K562 (cell line): Measurements from ENCODE around the gene CCL2. TPM values are rescaled to one million over a fixed set of nuclear protein-coding genes. Genes with fewer than 3 reads are reported as not detected.
A peak's percentile ranks its signal among the peaks of the same experiment; 100 is the strongest.

Experiments used
- ATAC-seq: fragments of 200-7000 bp; cut with Tn5 transposase; 3 replicates; pipeline ENCODE4 v1.9.1; 2020; ENCODE audit warnings: moderate library complexity
- BruUV-seq: library from RNA; stranded (reverse); fragments of 400-500 nt; replicated peaks from 2 replicates; lab custom pipeline; 2021; lab: Mats Ljungman, UMichigan
- CTCF ChIA-PET: fragments of 300-600 bp; formaldehyde crosslinking; extraction: SDS; loops from one replicate; lab custom pipeline; 2021; ENCODE audit warnings: low intra/inter-chr PET ratio; lab: Yijun Ruan, JAX
- POLR2A ChIA-PET: fragments of 300-600, 350-650 bp; sonication (Branson Sonifier 250); formaldehyde crosslinking; extraction: SDS; loops from one replicate; lab custom pipeline; 2021; ENCODE audit warnings: antibody characterized with exemption, inconsistent platforms; lab: Yijun Ruan, JAX
- DNase-seq, 4 experiments: peaks; one replicate each; pipeline versions ENCODE4 v3.0.0 to v3.0.0-alpha.2; 2011 to 2018; ENCODE audit warnings: low spot score in 3 of 4, mixed read lengths in 3 of 4; ENCODE audit errors: extremely low read depth in 1 of 4
- FAIRE-seq: peaks from 2 replicates; lab custom pipeline; 2011; peaks lifted over from hg19 to GRCh38; lab: Jason Lieb, UNC
- H2AFZ ChIP-seq: 2 replicates; pipeline ENCODE4 v1.6.0; 2011; ENCODE audit warnings: low read depth, low read length, control low read depth, inconsistent platforms
- H3K27ac ChIP-seq: fragments of 200-600 bp; 3 replicates; pipeline ENCODE4 v1.8.0; 2011; ENCODE audit warnings: low read depth, mild to moderate bottlenecking, control low read depth, inconsistent platforms, low read length, moderate library complexity, mixed read lengths; ENCODE audit errors: extremely low read depth
- H3K27me3 ChIP-seq, 2 experiments: fragments of 300-600 bp in 1 of 2; 2 replicates in 1 of 2; 3 replicates in 1 of 2; pipeline versions ENCODE4 v1.6.0 to v1.8.0; 2011; ENCODE audit warnings: inconsistent platforms in 2 of 2, low read length in 2 of 2, mild to moderate bottlenecking in 1 of 2, mixed read lengths in 1 of 2, moderate library complexity in 1 of 2; ENCODE audit not compliant: control insufficient read depth in 2 of 2, insufficient read depth in 2 of 2
- H3K36me3 ChIP-seq: fragments of 300-600 bp; 3 replicates; pipeline ENCODE4 v1.8.0; 2011; ENCODE audit warnings: mild to moderate bottlenecking, low read length, inconsistent platforms; ENCODE audit not compliant: control insufficient read depth, insufficient read depth
- H3K4me1 ChIP-seq, 2 experiments: fragments of 200-600 bp in 1 of 2; replicated peaks in 1 of 2; 2 replicates in 1 of 2; 3 replicates in 1 of 2; pipeline versions ENCODE4 v1.5.1 to v1.8.0; 2011; ENCODE audit warnings: inconsistent platforms in 2 of 2, low read length in 2 of 2, mild to moderate bottlenecking in 1 of 2, mixed read lengths in 1 of 2, moderate library complexity in 1 of 2; ENCODE audit not compliant: control insufficient read depth in 2 of 2, insufficient read depth in 2 of 2
- H3K4me2 ChIP-seq: 2 replicates; pipeline ENCODE4 v1.6.1; 2011; ENCODE audit warnings: low read length, control low read depth, inconsistent platforms, mixed read lengths; ENCODE audit not compliant: insufficient read depth
- H3K4me3 ChIP-seq: fragments of 200-600 bp; sonication (generic), shearing (Covaris generic); 2 replicates; pipeline ENCODE4 v1.5.1; 2016; ENCODE audit warnings: control low read depth, inconsistent platforms
- H3K79me2 ChIP-seq: fragments of 200-600 bp; 3 replicates; pipeline ENCODE4 v1.8.0; 2011; ENCODE audit warnings: low read length, inconsistent platforms; ENCODE audit not compliant: control insufficient read depth, insufficient read depth
- H3K9ac ChIP-seq, 2 experiments: 2 replicates each; pipeline versions ENCODE4 v1.6.0 to v1.6.1; 2011; ENCODE audit warnings: low read depth in 2 of 2, low read length in 2 of 2, control low read depth in 1 of 2, inconsistent platforms in 1 of 2, mild to moderate bottlenecking in 1 of 2, mixed read lengths in 1 of 2; ENCODE audit not compliant: insufficient read depth in 1 of 2
- H3K9me1 ChIP-seq: one replicate; pipeline ENCODE4 v1.6.0; 2011; ENCODE audit warnings: inconsistent platforms, mild to moderate bottlenecking, low read length, moderate library complexity; ENCODE audit not compliant: control insufficient read depth, insufficient read depth
- H3K9me3 ChIP-seq: replicated peaks from 2 replicates; pipeline ENCODE4 v1.5.1; 2011; ENCODE audit warnings: low read depth, low read length, inconsistent platforms; ENCODE audit not compliant: control insufficient read depth, insufficient read depth
- H4K20me1 ChIP-seq: replicated peaks from 2 replicates; pipeline ENCODE4 v1.6.1; 2011; ENCODE audit warnings: low read length, inconsistent platforms, mixed read lengths; ENCODE audit not compliant: control insufficient read depth, insufficient read depth
- SRF ChIP-seq, 2 experiments: fragments of 250-450, 450-650 bp in 1 of 2; sonication (Bioruptor Pico) in 1 of 2; sonication (generic) in 1 of 2; formaldehyde crosslinking; IDR thresholded peaks; 2 replicates each; pipeline versions ENCODE4 v1.5.0 to v1.5.1; 2020 to 2022; ENCODE audit warnings: mild to moderate bottlenecking in 1 of 2, missing genetic modification reagents in 1 of 2
- WGBS: fragments of 100-300 bp; shearing (Covaris generic); methylation state at CpG from one replicate; pipeline ENCODE4 v1.1.6; 2016; ENCODE audit warnings: low coverage, mixed read lengths; ENCODE audit not compliant: insufficient coverage; ENCODE audit errors: missing lambda C conversion rate; 5-methylcytosine and 5-hydroxymethylcytosine counted together
- in situ Hi-C: fragments of 300-500 bp; cut with MboI; formaldehyde crosslinking; loops from 4 replicates; pipeline ENCODE4 v1.15.0; 2018; ENCODE audit warnings: inconsistent platforms, mixed read lengths
- intact Hi-C: fragments of 100-400 bp; cut with micrococcal nuclease; formaldehyde crosslinking; loops from 2 replicates; pipeline ENCODE4 v1.14.2; 2022
- polyA plus RNA-seq, 8 experiments: library from polyadenylated mRNA; depleted of rRNA in 4 of 8; stranded (reverse) in 5 of 8; unstranded in 3 of 8; fragments of >200 nt; fragmentation: Nextera tagmentation in 2 of 8; fragmentation: Illumina TruSeq in 1 of 8; extraction: Ambion mirVana in 2 of 8; extraction: Trizol in 1 of 8; gene quantifications; 2 replicates each; pipeline versions ENCODE4 v1.2.1 to v1.2.3, GENCODE V29; 2011 to 2014; ENCODE audit warnings: inconsistent platforms in 1 of 8, missing spikeins in 1 of 8
- total RNA-seq, 7 experiments: library from RNA; depleted of rRNA in 6 of 7; stranded (reverse); fragments of >200 nt in 6 of 7; fragmentation: Illumina TruSeq in 2 of 7; extraction: Trizol in 2 of 7; gene quantifications; 2 replicates each; pipeline versions ENCODE4 v1.2.1 to v1.2.3, GENCODE V29; 2011 to 2021; ENCODE audit warnings: low replicate concordance in 1 of 7
- TF ChIP-seq, protein P1 (sequence below): sonication (generic); formaldehyde crosslinking; IDR thresholded peaks from 2 replicates; pipeline ENCODE4 v1.8.0; 2022; ENCODE audit warnings: mild to moderate bottlenecking, missing genetic modification reagents

Gene CCL2
- total and polyA plus RNA-seq, 9 of the 15 experiments (the other 6 are each of a cell fraction or from before 2014, with no cell fraction given) = 0.54 to 5.4 (median 0.88) TPM

- Histone ChIP-seq H3K27ac (no peak overlapping the region), H3K4me2 (no peak overlapping the region), H3K9me1 (no peaks in the 10 kb centered on the region), H3K79me2 (no peaks in the 10 kb centered on the region), H3K9me3 (no peaks in the 10 kb centered on the region), H3K36me3 (no peaks in the 10 kb centered on the region), H3K4me3 (no peak overlapping the region), H3K4me1 (no peaks in the 10 kb centered on the region; a peak in 1 of 5 replicates), H3K27me3 (no peaks in the 10 kb centered on the region; a peak in 1 of 5 replicates), H3K9ac (no peak overlapping the region), H4K20me1 (no peaks in the 10 kb centered on the region; the same call in 1 of the 2 replicates), H2AFZ (no peak overlapping the region)
- DNase-seq (no peak), ATAC-seq (no peak), FAIRE-seq (no peak)
- in situ Hi-C loops = no loop called here
- POLR2A ChIA-PET = no interaction called here
- WGBS = 2% methylated on average over 8 of the region's 8 CpGs
- CTCF ChIA-PET = no interaction called here
- no TSS peak for BruUV-seq
- peak in 1 of 2 experiments; percentile 75; a peak in 1 of 4 replicates for TF ChIP-seq SRF (CRISPR knock-in tag; IDR thresholded peaks at IDR 0.05)
- TF ChIP-seq, protein P1, sequence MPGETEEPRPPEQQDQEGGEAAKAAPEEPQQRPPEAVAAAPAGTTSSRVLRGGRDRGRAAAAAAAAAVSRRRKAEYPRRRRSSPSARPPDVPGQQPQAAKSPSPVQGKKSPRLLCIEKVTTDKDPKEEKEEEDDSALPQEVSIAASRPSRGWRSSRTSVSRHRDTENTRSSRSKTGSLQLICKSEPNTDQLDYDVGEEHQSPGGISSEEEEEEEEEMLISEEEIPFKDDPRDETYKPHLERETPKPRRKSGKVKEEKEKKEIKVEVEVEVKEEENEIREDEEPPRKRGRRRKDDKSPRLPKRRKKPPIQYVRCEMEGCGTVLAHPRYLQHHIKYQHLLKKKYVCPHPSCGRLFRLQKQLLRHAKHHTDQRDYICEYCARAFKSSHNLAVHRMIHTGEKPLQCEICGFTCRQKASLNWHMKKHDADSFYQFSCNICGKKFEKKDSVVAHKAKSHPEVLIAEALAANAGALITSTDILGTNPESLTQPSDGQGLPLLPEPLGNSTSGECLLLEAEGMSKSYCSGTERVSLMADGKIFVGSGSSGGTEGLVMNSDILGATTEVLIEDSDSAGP = no peak
- intact Hi-C loops = no loop called here
These were observed 12.3 kb upstream of the CCL2 start for GRCh38 chr17:34242587-34243363.
